Esophagus muscularis mucosa (tissue), 4 donors: ENCODE measurements around the gene HOXC5. TPM values are rescaled to one million over a fixed set of nuclear protein-coding genes. Genes with fewer than 3 reads are reported as not detected.

Source experiments
- DNase-seq: peaks from one replicate; pipeline ENCODE4 v3.0.0-alpha.2; 2017; ENCODE audit errors: extremely low spot score
- H3K27ac ChIP-seq, 4 donors: fragments of 200-600 bp; sonication (generic); replicated peaks in 1 of 4; 1 replicate in 3 of 4; 2 replicates in 1 of 4; pipeline ENCODE4 v1.5.1; 2016 to 2019; ENCODE audit warnings: mild to moderate bottlenecking in 1 of 4
- H3K27me3 ChIP-seq, 4 donors: fragments of 200-600 bp; sonication (generic); one replicate each; pipeline versions ENCODE4 v1.5.1 to v1.6.0; 2016 to 2019
- H3K36me3 ChIP-seq, 4 donors: fragments of 200-600 bp; sonication (generic); one replicate each; pipeline ENCODE4 v1.5.1; 2016 to 2019
- H3K4me1 ChIP-seq, 4 donors: fragments of 200-600 bp; sonication (generic); one replicate each; pipeline ENCODE4 v1.5.1; 2016 to 2019
- H3K4me3 ChIP-seq, 4 donors: fragments of 200-600 bp; sonication (generic); 1 replicate in 2 of 4; 2 replicates in 2 of 4; pipeline ENCODE4 v1.5.1; 2016 to 2019; ENCODE audit warnings: mild to moderate bottlenecking in 4 of 4, moderate library complexity in 1 of 4
- H3K9me3 ChIP-seq, 4 donors: fragments of 200-600 bp; sonication (generic); 1 replicate in 3 of 4; 2 replicates in 1 of 4; pipeline ENCODE4 v1.5.1; 2016 to 2019
- EP300 ChIP-seq: sonication (generic); formaldehyde crosslinking; IDR thresholded peaks from one replicate; pipeline ENCODE4 v1.6.1; 2017; ENCODE audit warnings: antibody characterized with exemption
- POLR2A ChIP-seq: fragments of 450-650 bp; IDR thresholded peaks from one replicate; pipeline ENCODE4 v1.6.1; 2017; ENCODE audit warnings: antibody characterized with exemption, moderate library complexity, mild to moderate bottlenecking, low read depth
- POLR2AphosphoS5 ChIP-seq, 2 donors: sonication (generic); formaldehyde crosslinking; IDR thresholded peaks; one replicate each; pipeline ENCODE4 v1.6.1; 2017; ENCODE audit warnings: antibody characterized with exemption in 2 of 2
- WGBS: methylation state at CpG from one replicate; pipeline ENCODE4 v1.1.5; 2018; 5-methylcytosine and 5-hydroxymethylcytosine counted together
- intact Hi-C: fragments of 100-400 bp; cut with DNase I; formaldehyde crosslinking; loops from one replicate; pipeline ENCODE4 v1.15.1; 2023
- total RNA-seq, 4 donors: library from RNA; depleted of rRNA; stranded (reverse); fragments of >200 nt; gene quantifications; one replicate each; pipeline versions ENCODE4 v1.1.0 to v1.2.1, GENCODE V29; 2016
- TF ChIP-seq, protein P1 (sequence below), 3 experiments: fragments of 200-600 bp in 2 of 3; fragments of 450-650 bp in 1 of 3; sonication (generic) in 2 of 3; IDR thresholded peaks; one replicate each; pipeline ENCODE4 v1.5.1; 2017 to 2019; ENCODE audit warnings: antibody characterized with exemption in 3 of 3, mild to moderate bottlenecking in 2 of 3, moderate library complexity in 1 of 3

Gene HOXC5
- total RNA-seq, 4 donors from 2014 or later = 0.83 to 2.0 TPM; not detected in 2

DNA sequence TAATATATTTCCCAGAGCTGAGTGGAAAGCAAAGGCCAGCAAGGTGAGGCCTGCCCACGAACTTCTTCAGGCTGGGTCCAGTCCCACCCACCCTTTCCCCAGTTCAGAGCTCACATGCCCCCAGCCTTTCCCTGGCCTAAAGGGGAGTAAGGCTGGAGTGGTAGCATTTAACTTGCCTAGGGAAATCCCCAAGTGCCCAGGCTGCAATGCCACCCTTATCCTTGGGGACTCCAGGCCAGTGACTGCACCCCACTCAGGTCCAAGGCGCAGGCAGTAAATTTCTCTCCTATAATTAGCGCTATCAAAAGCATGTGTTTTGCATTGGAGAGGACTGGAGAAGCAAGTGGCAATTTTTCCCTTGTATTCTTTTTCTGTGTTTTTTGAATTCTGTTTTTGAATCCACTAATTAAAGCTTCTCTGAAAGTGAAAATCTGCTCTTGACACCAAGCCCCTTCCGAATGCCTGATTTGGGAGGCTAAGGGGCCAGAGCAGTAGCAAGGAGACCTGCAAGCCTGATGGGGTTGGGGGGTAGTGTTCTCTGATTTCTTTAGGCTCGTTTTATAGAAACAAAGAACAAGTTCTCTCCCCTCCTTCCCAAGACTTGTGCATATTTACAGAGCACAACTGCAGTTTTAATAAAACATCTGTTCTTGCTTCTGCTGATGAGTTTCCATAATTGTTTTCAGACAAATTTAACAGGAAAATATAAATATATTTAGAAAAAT lies 8.1 kb upstream of the HOXC5 start:
- Histone ChIP-seq H3K27ac (no peak overlapping the region), H3K4me3 (no peak overlapping the region), H3K4me1 (peaks cover 2 to 23% (median 14%) of the 10 kb centered on the region in 4 donors), H3K9me3 (no peaks in the 10 kb centered on the region), H3K27me3 (peaks cover 0 to 100% (median 64%) of the 10 kb centered on the region in 4 donors), H3K36me3 (no peaks in the 10 kb centered on the region)
- no peak for DNase-seq
- TF ChIP-seq, protein P1, sequence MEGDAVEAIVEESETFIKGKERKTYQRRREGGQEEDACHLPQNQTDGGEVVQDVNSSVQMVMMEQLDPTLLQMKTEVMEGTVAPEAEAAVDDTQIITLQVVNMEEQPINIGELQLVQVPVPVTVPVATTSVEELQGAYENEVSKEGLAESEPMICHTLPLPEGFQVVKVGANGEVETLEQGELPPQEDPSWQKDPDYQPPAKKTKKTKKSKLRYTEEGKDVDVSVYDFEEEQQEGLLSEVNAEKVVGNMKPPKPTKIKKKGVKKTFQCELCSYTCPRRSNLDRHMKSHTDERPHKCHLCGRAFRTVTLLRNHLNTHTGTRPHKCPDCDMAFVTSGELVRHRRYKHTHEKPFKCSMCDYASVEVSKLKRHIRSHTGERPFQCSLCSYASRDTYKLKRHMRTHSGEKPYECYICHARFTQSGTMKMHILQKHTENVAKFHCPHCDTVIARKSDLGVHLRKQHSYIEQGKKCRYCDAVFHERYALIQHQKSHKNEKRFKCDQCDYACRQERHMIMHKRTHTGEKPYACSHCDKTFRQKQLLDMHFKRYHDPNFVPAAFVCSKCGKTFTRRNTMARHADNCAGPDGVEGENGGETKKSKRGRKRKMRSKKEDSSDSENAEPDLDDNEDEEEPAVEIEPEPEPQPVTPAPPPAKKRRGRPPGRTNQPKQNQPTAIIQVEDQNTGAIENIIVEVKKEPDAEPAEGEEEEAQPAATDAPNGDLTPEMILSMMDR (IDR thresholded peaks at IDR 0.05) = no peak
- TF ChIP-seq EP300 (no peak), POLR2A (no peak), POLR2AphosphoS5 (IDR thresholded peaks at IDR 0.05) (no peak)
- intact Hi-C loops = no loop called here
- WGBS = 43% methylated on average over 5 of the region's 5 CpGs

DNA sequence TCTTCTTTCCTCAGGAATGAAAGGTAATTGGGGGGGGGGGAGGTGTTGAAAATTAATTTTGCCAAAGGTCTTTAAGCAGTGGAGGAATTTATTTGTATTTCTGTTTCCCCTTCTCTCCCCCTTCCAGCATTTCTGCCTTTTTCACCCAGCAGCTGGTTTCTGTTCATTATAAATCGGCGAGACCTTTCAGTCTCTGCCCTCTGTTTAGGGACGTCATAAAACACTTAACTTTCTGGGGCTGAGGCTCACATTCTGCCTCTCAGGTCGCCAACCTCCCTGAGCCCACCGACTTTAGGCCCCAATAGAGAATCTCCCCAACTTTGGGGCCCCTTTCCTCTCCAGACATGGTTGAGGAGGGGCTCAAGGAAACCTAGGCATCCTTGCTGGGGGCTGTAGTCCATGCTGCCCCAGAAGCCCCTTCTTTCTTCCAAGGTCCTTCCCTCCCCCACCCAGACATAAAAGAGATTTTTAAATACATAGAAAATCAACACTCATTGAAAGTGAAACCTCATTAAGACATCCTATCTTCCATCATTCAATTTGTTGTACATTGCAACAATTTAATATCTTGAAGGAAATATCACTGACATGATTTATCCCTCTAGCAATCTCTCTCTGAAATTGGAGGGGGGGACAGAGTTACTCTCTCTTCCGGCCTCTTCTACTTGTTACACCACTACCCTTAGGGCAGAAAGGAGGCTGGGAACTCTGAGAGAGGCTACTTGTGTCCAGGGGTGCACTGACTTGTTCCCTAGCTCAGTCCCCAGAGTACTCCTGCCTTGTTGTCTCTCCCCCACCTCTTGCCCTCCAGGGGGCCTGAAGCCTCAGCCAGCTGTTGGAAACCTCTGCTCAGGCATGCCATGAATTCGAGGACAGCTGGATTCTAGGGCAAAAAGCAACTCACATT lies 7.1 kb upstream of the HOXC5 start:
- intact Hi-C loops = no loop called here
- H3K9me3 ChIP-seq = no peaks in the 10 kb centered on the region
- no peak overlapping the region for H3K4me3 ChIP-seq
- TF ChIP-seq, protein P1 (IDR thresholded peaks at IDR 0.05) = no peak
- TF ChIP-seq POLR2A (no peak), EP300 (no peak), POLR2AphosphoS5 (IDR thresholded peaks at IDR 0.05) (no peak)
- 29% methylated on average over 7 of the region's 7 CpGs for WGBS
- H3K27ac ChIP-seq = no peak overlapping the region
- peaks cover under 1 to 20% (median 13%) of the 10 kb centered on the region in 4 donors for H3K4me1 ChIP-seq
- no peak for DNase-seq
- H3K36me3 ChIP-seq = no peaks in the 10 kb centered on the region
- peaks cover 0 to 100% (median 72%) of the 10 kb centered on the region in 4 donors for H3K27me3 ChIP-seq

DNA sequence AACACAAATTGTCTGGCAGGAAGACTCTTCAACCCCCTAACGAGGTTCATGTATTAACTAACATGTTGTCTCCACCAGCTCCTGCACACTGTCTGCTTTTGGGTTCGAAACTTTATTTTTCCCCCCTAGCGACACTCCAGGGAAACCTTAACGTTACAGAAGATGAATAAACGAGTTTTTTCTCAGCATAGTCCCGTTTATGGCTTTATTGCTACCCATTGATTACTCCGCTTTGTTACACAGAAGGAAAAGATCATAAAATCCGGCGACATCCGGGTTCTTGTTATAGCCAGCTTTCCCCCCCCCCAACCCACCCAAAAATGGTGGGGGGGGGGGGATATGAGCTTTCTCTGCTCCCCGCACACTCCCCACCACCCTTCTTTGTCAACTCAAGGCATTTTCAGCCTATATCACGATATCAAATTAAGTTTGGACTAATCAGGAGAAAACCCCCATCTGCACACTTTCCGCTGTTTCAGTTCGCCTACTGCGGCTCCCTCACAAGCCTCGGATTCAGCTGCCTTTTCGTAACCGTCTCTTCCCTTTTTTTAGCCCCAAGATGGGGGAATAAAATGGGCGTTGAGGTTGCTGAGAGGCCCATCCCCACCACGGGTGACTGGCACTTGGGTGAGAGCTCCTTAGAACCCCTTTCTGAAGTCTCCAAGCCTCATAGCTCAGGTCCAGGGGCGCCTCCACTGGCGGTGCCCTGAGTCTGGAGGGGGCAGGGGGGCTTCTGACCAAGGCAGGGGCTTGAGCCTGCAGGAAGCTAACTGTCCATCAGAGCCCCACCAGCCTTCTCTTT lies 6.0 kb upstream of the HOXC5 start:
- H3K9me3 ChIP-seq = no peaks in the 10 kb centered on the region
- DNase-seq = no peak
- H3K4me3 ChIP-seq = no peak overlapping the region
- no peaks in the 10 kb centered on the region for H3K36me3 ChIP-seq
- no peak overlapping the region for H3K27ac ChIP-seq
- 22% methylated on average over 22 of the region's 22 CpGs for WGBS
- TF ChIP-seq EP300 = no peak
- TF ChIP-seq, protein P1 (IDR thresholded peaks at IDR 0.05) = no peak
- no peak for TF ChIP-seq POLR2A
- no peak for TF ChIP-seq POLR2AphosphoS5 (IDR thresholded peaks at IDR 0.05)
- peaks cover 0 to 100% (median 72%) of the 10 kb centered on the region in 4 donors for H3K27me3 ChIP-seq
- intact Hi-C loops = no loop called here
- H3K4me1 ChIP-seq = peaks cover 5 to 20% (median 15%) of the 10 kb centered on the region in 4 donors

DNA sequence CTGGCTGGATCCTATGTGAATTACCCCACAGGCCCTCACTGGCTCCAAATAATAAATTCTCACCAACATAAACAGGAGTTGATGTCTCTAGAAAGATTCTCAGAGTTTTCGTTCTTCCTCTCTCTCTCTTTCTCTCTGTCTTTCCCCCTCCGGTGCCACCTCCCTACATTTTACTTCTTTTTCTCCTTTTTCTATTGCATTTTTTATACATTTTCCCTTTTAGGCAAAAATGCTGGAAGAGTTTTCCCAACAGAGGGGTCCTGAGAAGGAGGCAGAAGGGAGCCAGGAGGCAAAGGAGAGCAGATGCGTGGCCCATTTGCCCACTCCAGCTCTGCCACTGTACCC lies 5.4 kb upstream of the HOXC5 start:
- Histone ChIP-seq H3K4me3 (no peak overlapping the region), H3K36me3 (no peaks in the 10 kb centered on the region), H3K4me1 (peaks cover 5 to 22% (median 15%) of the 10 kb centered on the region in 4 donors), H3K27ac (no peak overlapping the region), H3K9me3 (no peaks in the 10 kb centered on the region), H3K27me3 (peaks cover 0 to 100% (median 69%) of the 10 kb centered on the region in 4 donors)
- TF ChIP-seq POLR2A = no peak
- no peak for TF ChIP-seq EP300
- TF ChIP-seq, protein P1 (IDR thresholded peaks at IDR 0.05) = no peak
- no peak for TF ChIP-seq POLR2AphosphoS5 (IDR thresholded peaks at IDR 0.05)
- no peak for DNase-seq
- intact Hi-C loops = no loop called here
- 51% methylated on average over 3 of the region's 3 CpGs for WGBS
